Measurements from ENCODE around the gene CCNB1IP1.

- TF ChIP-seq ZNF8 (CRISPR knock-in tag; IDR thresholded peaks at IDR 0.05) (no peak), ARNTL (CRISPR knock-in tag; IDR thresholded peaks at IDR 0.05; ENCODE audit: borderline replicate concordance, low read depth) (no peak)
Measured at GRCh38 chr14:20333494-20333841, 389 bp upstream of the CCNB1IP1 start.

All from SK-N-SH treated with all-trans-retinoic acid at 6 μM for 48 hours (cell line).